ENCODE data around the gene ZNF735. TPM values are rescaled to one million over a fixed set of nuclear protein-coding genes. Genes with fewer than 3 reads are reported as not detected.

The ZNF735 gene
- total RNA-seq, 2 donors from 2014 or later, result not detected

DNA sequence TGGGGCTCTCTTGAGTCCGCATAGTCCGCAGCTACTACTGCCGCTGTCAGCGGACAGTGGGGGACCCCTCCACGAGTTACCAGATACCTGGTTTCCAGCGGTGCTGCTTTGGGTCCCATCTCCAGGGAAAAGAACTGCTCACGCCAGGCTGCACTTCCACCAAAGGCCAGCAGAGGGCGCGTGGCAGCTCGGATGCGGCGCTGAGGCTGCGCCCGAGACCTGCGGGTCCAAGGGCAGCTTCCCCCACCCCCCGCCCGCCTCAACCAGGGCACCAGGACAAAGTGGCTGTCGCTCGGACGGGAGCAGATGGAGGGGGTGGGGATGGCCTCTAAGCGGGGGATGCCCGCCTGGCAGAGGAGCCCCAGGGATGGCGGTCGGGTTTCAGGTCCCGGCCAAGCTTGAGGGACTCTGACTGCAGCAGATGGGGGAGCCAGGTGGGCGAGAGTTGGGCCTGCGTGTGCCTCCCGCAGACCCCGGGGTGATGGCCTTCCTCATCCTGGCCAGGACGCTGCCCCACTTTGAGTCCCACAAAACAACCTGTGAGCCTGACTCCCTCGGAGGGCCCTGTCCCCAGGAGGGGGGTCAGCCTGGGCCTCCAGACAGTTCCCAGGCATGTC, 23.8 kb upstream of the ZNF735 start:
- peaks cover 80% of the 10 kb centered on the region for H3K9me3 Mint-ChIP-seq
- Histone ChIP-seq H3K4me1 (ENCODE audit: control insufficient read depth, insufficient read depth, low read length) (no peaks in the 10 kb centered on the region), H3K27me3 (ENCODE audit: control insufficient read depth, insufficient read depth, low read length, poor library complexity, severe bottlenecking) (no peaks in the 10 kb centered on the region), H3K9me3 (ENCODE audit: control insufficient read depth, low read length) (peaks cover 32% of the 10 kb centered on the region), H3K27ac (ENCODE audit: low read depth, low read length) (no peak overlapping the region), H3K9ac (ENCODE audit: extremely low read depth, low read length, poor library complexity, severe bottlenecking) (no peak overlapping the region), H3K4me3 (ENCODE audit: low read length) (no peak overlapping the region), H3K36me3 (ENCODE audit: control insufficient read depth, insufficient read depth, low read length) (no peaks in the 10 kb centered on the region)
- no peaks in the 10 kb centered on the region for H3K27me3 Mint-ChIP-seq (ENCODE audit: insufficient read depth)
- TF ChIP-seq, protein P1, sequence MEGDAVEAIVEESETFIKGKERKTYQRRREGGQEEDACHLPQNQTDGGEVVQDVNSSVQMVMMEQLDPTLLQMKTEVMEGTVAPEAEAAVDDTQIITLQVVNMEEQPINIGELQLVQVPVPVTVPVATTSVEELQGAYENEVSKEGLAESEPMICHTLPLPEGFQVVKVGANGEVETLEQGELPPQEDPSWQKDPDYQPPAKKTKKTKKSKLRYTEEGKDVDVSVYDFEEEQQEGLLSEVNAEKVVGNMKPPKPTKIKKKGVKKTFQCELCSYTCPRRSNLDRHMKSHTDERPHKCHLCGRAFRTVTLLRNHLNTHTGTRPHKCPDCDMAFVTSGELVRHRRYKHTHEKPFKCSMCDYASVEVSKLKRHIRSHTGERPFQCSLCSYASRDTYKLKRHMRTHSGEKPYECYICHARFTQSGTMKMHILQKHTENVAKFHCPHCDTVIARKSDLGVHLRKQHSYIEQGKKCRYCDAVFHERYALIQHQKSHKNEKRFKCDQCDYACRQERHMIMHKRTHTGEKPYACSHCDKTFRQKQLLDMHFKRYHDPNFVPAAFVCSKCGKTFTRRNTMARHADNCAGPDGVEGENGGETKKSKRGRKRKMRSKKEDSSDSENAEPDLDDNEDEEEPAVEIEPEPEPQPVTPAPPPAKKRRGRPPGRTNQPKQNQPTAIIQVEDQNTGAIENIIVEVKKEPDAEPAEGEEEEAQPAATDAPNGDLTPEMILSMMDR (conservative IDR thresholded peaks at IDR 0.05), result peak; percentile 45
- H3K27ac Mint-ChIP-seq, result no peak overlapping the region
- no peaks in the 10 kb centered on the region for H3K4me1 Mint-ChIP-seq
- WGBS, 2 experiments (ENCODE audit: insufficient coverage in 1 of 2, insufficient read length in 1 of 2), result 79 to 81% methylated on average over 17 to 31 of the region's 31 CpGs
- H3K36me3 Mint-ChIP-seq (ENCODE audit: low read depth), result no peaks in the 10 kb centered on the region
- H3K4me3 Mint-ChIP-seq, result no peak overlapping the region
- peak; percentile 53 for DNase-seq

DNA sequence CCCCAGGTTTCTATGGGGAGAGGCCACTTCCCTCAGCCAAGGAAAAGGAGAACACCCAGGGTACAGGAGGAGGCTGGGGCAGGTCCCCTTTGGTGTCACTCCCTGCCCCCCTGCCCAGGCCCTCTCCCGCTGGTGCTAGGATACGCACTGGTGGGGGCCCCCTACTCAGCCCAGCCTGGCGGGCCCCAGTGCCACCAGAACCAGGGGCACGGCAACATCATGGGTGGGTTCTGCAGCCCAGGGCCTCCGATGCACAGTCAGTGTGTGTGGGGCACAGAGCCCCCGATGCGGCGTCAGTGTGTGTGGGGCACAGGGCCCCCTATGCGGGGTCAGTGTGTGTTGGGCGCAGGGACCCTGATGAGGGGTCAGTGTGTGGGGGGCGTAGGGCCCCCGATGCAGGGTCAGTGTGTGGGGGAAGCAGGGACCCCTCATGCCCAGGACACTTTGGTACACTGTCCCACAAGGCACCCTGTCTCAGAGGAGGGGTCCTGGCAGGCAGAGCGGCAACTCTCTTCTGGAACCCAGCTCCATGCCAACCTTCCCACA, 23.1 kb upstream of the ZNF735 start:
- Mint-ChIP-seq H3K4me3 (no peak overlapping the region), H3K27ac (no peak overlapping the region), H3K9me3 (peaks cover 77% of the 10 kb centered on the region), H3K27me3 (ENCODE audit: insufficient read depth) (no peaks in the 10 kb centered on the region), H3K36me3 (ENCODE audit: low read depth) (no peaks in the 10 kb centered on the region), H3K4me1 (no peaks in the 10 kb centered on the region)
- no peaks in the 10 kb centered on the region for H3K4me1 ChIP-seq (ENCODE audit: control insufficient read depth, insufficient read depth, low read length)
- TF ChIP-seq, protein P1 (conservative IDR thresholded peaks at IDR 0.05), result no peak
- H3K9ac ChIP-seq (ENCODE audit: extremely low read depth, low read length, poor library complexity, severe bottlenecking), result no peak overlapping the region
- no peak overlapping the region for H3K27ac ChIP-seq (ENCODE audit: low read depth, low read length)
- no peaks in the 10 kb centered on the region for H3K36me3 ChIP-seq (ENCODE audit: control insufficient read depth, insufficient read depth, low read length)
- H3K4me3 ChIP-seq (ENCODE audit: low read length), result no peak overlapping the region
- no peak for DNase-seq
- H3K27me3 ChIP-seq (ENCODE audit: control insufficient read depth, insufficient read depth, low read length, poor library complexity, severe bottlenecking), result no peaks in the 10 kb centered on the region
- peaks cover 32% of the 10 kb centered on the region for H3K9me3 ChIP-seq (ENCODE audit: control insufficient read depth, low read length)
- WGBS, 2 experiments (ENCODE audit: insufficient coverage in 1 of 2, insufficient read length in 1 of 2), result 90 to 92% methylated on average over 4 to 13 of the region's 13 CpGs

- H3K27ac ChIP-seq (ENCODE audit: low read depth, low read length), result no peak overlapping the region
- Mint-ChIP-seq H3K36me3 (ENCODE audit: low read depth) (no peaks in the 10 kb centered on the region), H3K4me1 (no peaks in the 10 kb centered on the region), H3K4me3 (no peak overlapping the region), H3K27me3 (ENCODE audit: insufficient read depth) (no peaks in the 10 kb centered on the region), H3K27ac (no peak overlapping the region), H3K9me3 (peaks cover 77% of the 10 kb centered on the region)
- H3K4me1 ChIP-seq (ENCODE audit: control insufficient read depth, insufficient read depth, low read length), result no peaks in the 10 kb centered on the region
- peaks cover 35% of the 10 kb centered on the region for H3K9me3 ChIP-seq (ENCODE audit: control insufficient read depth, low read length)
- WGBS, 2 experiments (ENCODE audit: insufficient coverage in 1 of 2, insufficient read length in 1 of 2), result 86 to 91% methylated on average over 7 to 12 of the region's 12 CpGs
- no peaks in the 10 kb centered on the region for H3K27me3 ChIP-seq (ENCODE audit: control insufficient read depth, insufficient read depth, low read length, poor library complexity, severe bottlenecking)
- DNase-seq, result no peak
- no peak overlapping the region for H3K4me3 ChIP-seq (ENCODE audit: low read length)
- TF ChIP-seq, protein P1 (conservative IDR thresholded peaks at IDR 0.05), result no peak
- H3K36me3 ChIP-seq (ENCODE audit: control insufficient read depth, insufficient read depth, low read length), result no peaks in the 10 kb centered on the region
- no peak overlapping the region for H3K9ac ChIP-seq (ENCODE audit: extremely low read depth, low read length, poor library complexity, severe bottlenecking)
These were observed 22.6 kb upstream of the ZNF735 start for GRCh38 chr7:64184376-64184775.

Data from endodermal cell (in vitro differentiated cells).